Measurements from ENCODE around the gene ESRRG.

DNA sequence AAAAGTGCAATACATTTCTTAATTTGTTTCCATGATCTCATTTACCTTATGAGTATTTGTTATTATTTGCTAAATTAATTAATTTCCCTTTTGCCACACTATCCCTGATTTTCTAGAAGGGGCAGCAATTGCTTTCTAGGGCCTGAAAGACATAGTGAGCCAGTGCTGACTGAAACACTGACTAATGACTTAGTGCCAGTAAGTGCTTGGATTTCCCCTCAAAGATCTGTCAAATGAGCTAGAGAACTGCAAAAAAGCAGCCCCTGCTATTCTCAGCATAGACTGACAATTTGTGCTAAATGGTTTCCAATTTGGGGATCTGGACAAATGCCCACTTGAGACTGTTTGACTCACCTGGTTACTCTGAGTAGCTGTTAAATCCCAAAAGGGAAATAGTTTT, 264.4 kb downstream of the ESRRG start:
- TF ChIP-seq, protein P1, sequence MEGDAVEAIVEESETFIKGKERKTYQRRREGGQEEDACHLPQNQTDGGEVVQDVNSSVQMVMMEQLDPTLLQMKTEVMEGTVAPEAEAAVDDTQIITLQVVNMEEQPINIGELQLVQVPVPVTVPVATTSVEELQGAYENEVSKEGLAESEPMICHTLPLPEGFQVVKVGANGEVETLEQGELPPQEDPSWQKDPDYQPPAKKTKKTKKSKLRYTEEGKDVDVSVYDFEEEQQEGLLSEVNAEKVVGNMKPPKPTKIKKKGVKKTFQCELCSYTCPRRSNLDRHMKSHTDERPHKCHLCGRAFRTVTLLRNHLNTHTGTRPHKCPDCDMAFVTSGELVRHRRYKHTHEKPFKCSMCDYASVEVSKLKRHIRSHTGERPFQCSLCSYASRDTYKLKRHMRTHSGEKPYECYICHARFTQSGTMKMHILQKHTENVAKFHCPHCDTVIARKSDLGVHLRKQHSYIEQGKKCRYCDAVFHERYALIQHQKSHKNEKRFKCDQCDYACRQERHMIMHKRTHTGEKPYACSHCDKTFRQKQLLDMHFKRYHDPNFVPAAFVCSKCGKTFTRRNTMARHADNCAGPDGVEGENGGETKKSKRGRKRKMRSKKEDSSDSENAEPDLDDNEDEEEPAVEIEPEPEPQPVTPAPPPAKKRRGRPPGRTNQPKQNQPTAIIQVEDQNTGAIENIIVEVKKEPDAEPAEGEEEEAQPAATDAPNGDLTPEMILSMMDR (IDR thresholded peaks at IDR 0.05 in 8 of 11, conservative IDR thresholded peaks at IDR 0.05 in 3 of 11): no peak
- no peak for TF ChIP-seq POLR2A (IDR thresholded peaks at IDR 0.05)
- TF ChIP-seq POLR2AphosphoS5 (IDR thresholded peaks at IDR 0.05): no peak
